22Rv1 (cell line): Measurements from ENCODE around the gene CLSTN2.

Experiments used
- H3K27ac ChIP-seq: fragments of 450-650 bp; 2 replicates; pipeline ENCODE4 v1.5.1; 2017
- CTCF ChIP-seq: fragments of 450-650 bp; IDR thresholded peaks from 2 replicates; pipeline ENCODE4 v1.5.1; 2017; ENCODE audit warnings: mild to moderate bottlenecking
- ZFX ChIP-seq: fragments of 450-650 bp; IDR thresholded peaks from 2 replicates; pipeline ENCODE4 v1.6.1; 2017; ENCODE audit warnings: antibody characterized with exemption, borderline replicate concordance

Gene CLSTN2

GRCh38 chr3:140501061-140501769 is 566.2 kb downstream of the CLSTN2 start:
- no peak for TF ChIP-seq CTCF
- TF ChIP-seq ZFX: no peak
- no peak overlapping the region for H3K27ac ChIP-seq

- TF ChIP-seq ZFX: no peak
- no peak for TF ChIP-seq CTCF
- no peak overlapping the region for H3K27ac ChIP-seq
These were observed 566.9 kb downstream of the CLSTN2 start for GRCh38 chr3:140501770-140502364.

- no peak for TF ChIP-seq CTCF
- TF ChIP-seq ZFX: no peak
- H3K27ac ChIP-seq: no peak overlapping the region
These were observed 570.2 kb downstream of the CLSTN2 start for GRCh38 chr3:140505213-140505612.

GRCh38 chr3:140505876-140506275 is 570.9 kb downstream of the CLSTN2 start:
- TF ChIP-seq CTCF: no peak
- no peak for TF ChIP-seq ZFX

GRCh38 chr3:140508550-140508949 is 573.6 kb downstream of the CLSTN2 start:
- TF ChIP-seq CTCF: no peak
- TF ChIP-seq ZFX: no peak
- no peak overlapping the region for H3K27ac ChIP-seq

More at GRCh38 chr3:140505876-140506275, 570.9 kb downstream of the CLSTN2 start:
- no peak overlapping the region for H3K27ac ChIP-seq

- TF ChIP-seq ZFX: no peak
- TF ChIP-seq CTCF: no peak
These were observed 574.5 kb downstream of the CLSTN2 start for GRCh38 chr3:140509534-140509933.

GRCh38 chr3:140510303-140510861 is 575.4 kb downstream of the CLSTN2 start:
- TF ChIP-seq CTCF (no peak), ZFX (no peak)
- H3K27ac ChIP-seq: no peak overlapping the region

More at GRCh38 chr3:140509534-140509933, 574.5 kb downstream of the CLSTN2 start:
- H3K27ac ChIP-seq: no peak overlapping the region
